Fibroblast of lung (primary cell): ENCODE measurements around the gene SOX9.
A peak's percentile ranks its signal among the peaks of the same experiment; 100 is the strongest.

Experiments used
- CTCF ChIP-seq, 2 donors: IDR thresholded peaks in 1 of 2; conservative IDR thresholded peaks in 1 of 2; 1 replicate in 1 of 2; 2 replicates in 1 of 2; pipeline ENCODE4 v1.5.1; 2011 to 2012; ENCODE audit warnings: low read length in 2 of 2, control low read depth in 1 of 2, inconsistent platforms in 1 of 2, low read depth in 1 of 2, mild to moderate bottlenecking in 1 of 2
- EZH2 ChIP-seq: IDR thresholded peaks from 2 replicates; pipeline ENCODE4 v1.5.1; 2012; ENCODE audit warnings: low read length, control low read depth, mild to moderate bottlenecking; ENCODE audit errors: missing control alignments

DNA sequence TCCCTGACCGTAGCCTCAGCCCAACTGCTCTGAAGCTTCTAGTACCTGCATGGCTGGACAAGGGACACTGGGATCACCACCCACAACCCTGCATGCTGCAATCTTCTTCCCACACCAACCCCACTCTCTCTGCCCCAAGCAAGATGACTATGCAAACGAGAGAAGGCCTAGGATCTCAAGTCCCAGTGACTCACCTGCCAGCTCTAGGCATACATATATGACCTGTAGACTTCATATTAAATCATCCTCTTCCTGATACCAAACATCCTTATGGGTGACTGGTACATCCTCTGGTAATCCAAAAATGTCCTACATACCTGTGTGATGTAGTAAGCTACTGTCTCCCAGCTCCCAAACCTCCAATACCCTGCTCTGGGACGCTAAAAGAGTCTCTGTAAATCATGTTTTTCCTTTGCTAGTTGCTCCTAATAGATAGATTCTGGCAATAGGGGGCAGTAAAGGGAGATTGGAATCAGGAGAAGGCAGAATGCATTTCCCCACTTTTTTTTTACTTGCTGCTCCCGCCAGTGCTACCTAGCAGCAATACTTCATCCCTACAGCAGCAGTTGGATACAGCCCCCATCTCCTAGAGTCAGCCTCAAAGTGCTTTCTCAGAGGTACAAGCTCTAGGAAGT is 43.4 kb upstream of the SOX9 start:
- TF ChIP-seq CTCF (conservative IDR thresholded peaks at IDR 0.05 in 1 of 2, IDR thresholded peaks at IDR 0.05 in 1 of 2; ENCODE audit: low read depth in 1 of 2, low read length in 2 of 2): peak in 1 of 2 donors; percentile 1
- TF ChIP-seq EZH2: no peak
